C4-2B (cell line): ENCODE results near the gene AMHR2.

ENCODE experiments used
- CTCF ChIP-seq: fragments of 450-650 bp; conservative IDR thresholded peaks from 2 replicates; pipeline ENCODE4 v1.5.1; 2017; ENCODE audit warnings: mild to moderate bottlenecking
- ZFX ChIP-seq: fragments of 450-650 bp; IDR thresholded peaks from 2 replicates; pipeline ENCODE4 v1.6.1; 2017

GRCh38 chr12:53419756-53420155 is 3.9 kb upstream of the AMHR2 start:
- no peak for TF ChIP-seq CTCF
- TF ChIP-seq ZFX: no peak
